Activated naive CD4-positive, alpha-beta T cell (primary cell): ENCODE measurements around the gene PPP3CA.

Experiments
- DNase-seq, 4 experiments: peaks; one replicate each; lab custom pipeline; 2025; lab: John Stamatoyannopoulos, UW

Gene PPP3CA

DNA sequence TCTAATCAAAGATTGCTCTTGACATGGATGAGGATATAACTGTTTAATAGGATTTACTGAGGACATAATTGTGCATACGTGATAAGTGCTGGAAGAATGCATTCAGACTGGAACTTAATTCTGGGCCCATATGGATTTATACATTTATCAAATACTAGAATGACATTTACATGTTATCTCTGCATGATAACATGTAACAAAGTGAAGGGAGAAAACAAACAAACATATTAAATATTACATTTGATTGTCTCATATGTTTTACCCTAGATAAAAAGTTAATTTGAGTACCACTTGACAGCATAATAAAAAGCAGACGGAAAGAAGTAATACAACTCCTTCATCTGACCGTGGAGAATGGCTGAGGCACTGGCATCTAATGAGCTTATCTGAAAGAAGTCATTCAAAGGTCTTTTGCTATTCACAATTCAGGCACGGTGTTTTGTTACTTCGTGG, 297.8 kb downstream of the PPP3CA start:
- no peak for DNase-seq

DNA sequence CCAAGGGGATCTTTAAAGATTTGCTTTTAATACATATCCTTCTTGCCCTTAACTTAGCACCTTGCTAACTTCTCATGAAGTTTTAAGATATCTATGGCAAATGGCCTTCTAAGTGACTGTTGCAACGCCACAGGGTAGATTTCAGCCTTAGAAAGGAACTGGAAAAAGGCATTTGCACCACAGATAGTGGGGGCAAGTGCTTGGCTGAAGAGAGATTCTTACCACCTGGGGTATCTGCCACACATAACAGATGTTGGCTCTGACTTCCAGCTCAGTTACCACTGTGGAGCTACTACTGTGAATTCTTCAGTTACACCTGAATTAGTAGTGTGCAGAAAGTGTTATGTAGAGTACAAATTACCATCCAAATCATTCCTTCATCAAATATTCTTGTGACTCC, 302.6 kb downstream of the PPP3CA start:
- DNase-seq: no peak

DNA sequence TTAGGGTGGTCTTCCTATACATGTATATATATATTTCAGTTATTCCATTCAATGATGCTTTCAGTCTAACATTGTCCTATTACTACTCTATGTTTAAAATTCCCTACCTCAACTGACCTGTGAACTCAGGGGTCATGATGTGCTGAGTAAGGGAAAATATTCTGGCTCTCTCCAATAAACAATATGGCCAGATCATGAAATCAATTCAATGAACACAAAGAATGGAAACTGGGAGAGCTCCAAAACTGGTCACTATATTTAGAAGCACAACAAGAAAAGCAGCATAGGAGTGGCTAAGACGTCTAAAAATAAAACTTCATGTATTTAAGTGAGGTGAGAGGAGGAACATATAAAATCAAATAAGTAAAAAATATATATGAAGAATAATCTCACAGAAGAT, 304.5 kb downstream of the PPP3CA start:
- DNase-seq: no peak

DNA sequence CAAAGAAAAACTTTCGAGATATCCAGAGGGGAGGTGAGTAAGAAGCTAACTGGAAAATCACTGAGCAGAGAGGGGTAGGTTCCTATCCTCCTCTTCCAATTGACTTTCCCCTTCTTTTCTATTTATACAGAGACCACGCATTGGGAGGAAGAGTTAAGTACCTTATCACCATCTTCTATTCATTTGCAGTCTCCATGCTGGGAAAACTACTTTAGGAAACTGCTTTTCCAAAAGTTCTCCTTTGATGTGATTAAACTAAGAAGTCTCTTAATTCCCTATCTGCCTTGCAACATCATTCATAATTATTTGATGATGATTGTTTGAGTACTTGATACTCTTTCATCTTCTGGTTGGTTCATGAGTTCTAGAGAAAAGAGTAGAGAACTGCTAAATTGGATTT, 306.6 kb downstream of the PPP3CA start:
- no peak for DNase-seq

DNA sequence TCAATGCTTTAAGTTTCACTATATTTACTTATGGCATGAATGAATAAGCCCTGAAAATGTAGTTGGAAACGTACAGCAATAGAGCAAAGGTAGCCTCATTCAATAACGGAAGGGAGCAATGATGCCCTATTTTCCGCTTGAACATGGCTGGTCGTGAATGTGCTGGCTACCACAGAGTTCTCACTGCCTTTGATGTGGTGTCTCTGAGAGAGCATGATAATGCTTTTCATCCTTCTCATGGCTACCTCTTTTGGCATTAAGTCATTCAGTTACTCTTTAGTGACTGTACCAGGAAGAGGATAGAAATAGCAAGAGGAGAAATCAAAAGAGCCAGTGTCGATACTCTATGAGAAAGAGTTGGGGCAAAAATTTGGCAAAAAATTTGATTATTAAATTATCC, 308.0 kb downstream of the PPP3CA start:
- DNase-seq: no peak

DNA sequence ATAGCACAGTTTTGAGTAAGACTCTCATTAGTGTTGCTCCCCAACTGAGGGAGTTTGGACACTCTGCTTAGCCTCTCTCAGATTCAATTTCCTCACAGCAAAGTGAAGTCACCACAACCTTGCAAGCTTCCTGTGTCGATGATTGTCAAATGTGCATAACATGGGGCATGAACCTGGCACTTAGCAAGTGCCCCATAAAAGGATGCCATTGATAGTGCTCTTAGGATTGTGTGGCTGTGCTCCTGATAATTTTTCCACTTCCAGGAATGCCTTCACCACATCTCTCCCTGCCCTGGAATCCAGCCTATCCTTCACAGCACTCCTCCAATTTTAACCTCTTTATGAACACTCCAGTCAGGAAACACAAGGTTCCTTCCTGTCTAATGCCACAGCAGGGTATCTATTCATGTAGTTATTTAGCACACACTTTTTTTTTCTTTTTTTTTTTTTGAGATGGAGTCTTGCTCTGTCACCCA, 309.4 kb downstream of the PPP3CA start:
- no peak for DNase-seq

DNA sequence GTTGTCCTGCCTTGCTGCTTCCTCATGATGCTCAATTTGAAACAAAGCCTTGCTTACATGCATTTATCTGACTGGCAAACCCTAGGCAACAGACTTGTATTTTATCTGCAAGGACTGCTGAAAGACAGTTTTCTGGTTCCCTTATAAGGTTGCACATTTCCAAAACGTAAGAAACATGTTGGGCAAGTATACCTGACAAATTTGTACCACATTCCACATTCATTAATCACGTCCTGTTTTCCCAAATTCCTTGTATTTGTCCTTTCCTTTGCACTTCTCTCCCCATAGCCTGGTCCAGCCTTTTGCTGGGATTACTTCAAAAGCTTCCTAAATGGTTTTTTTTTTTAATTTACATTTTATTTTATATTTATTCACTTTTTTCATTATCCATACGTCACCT, 310.1 kb downstream of the PPP3CA start:
- DNase-seq: no peak

DNA sequence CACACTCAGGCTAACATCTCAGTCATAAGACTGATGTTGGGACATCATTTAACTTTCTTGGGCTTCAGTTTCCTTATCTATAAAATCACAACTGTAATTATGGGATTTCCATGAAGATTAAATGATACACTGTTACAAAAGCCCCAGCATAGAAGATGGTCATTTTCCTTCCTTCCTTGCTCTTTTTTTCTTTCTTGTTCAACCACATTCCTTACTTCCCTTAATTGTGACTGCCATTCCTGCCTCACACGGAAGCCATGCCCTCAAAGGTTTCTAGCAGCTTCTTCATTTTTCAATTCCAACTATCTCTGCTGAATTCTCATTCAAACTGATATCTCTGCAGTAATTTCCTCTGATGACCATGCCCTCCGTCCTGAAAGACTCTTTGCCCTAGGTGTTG, 311.8 kb downstream of the PPP3CA start:
- no peak for DNase-seq

DNA sequence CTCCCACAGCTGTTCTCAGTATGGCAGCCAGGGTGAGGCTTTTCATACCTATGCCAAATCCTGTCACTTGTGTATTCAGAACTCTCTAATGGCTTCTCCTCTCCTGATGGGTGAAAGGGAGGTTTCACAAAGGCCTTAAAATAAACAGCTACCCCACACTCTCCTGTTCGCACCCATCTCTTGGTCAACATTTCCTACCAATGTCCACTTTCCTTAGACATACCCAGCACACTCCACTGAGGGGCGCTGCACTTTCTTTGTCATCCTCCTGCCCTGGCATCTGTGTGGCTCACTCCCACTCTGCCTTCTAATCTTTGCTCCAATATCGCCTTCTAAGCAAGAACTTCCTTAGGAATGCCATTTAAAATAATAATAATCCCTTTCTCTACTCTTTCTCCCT, 313.3 kb downstream of the PPP3CA start:
- DNase-seq: no peak

DNA sequence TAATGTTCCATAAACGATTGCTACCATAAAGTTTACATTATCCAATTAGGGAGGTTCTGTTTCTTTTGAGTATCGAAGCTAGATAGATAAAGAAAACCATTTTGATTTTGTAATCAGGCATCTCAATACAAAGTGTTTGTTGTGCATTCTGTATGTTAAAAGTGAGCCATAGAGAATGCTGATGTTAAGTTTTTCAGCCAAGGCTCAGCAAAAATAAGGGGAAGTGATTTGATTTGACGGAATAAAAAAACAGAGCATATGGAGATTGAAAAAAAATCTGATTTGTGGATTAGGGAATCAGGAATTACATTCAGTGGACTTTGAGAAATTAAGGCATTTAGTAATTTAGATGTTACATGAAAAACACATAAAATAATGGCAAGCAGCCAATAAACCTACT, 314.8 kb downstream of the PPP3CA start:
- no peak for DNase-seq

DNA sequence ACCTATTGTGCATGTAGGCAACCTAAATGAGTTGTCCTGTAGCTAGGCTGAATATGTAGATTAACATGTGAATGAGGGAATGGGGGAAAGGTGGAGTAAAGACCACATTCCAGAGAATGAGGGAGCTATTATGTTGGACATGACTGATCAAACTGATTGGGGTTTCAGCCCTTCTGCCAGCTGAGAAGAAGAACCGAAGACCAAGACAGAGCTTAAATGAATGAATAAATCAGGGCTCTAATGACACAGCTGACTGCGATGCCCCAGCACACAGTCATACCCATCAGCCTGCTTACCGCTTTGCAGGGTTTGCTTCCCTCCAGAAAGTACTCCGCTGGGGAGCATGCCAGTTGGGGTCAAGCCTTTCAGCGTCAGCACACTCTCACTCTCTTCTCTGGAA, 315.4 kb downstream of the PPP3CA start:
- DNase-seq: no peak

DNA sequence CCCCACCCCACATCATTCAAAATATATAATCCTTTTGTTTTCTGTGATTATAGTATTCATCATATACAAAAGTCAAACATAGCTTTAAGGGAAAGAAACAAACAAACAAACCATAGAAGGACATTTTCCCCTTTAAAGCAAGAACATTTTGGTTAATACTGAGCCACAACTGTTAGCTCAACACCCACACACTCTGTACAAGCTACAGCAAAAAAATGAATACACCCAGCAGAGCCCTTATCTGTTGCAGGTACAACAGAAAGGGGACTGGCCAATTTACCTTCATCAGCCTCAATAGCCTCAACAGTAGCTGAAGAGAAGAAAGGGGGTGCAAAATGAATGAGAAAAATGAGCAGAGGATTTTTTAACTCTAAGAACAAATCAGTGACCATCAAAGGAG, 318.4 kb downstream of the PPP3CA start:
- DNase-seq: no peak

DNA sequence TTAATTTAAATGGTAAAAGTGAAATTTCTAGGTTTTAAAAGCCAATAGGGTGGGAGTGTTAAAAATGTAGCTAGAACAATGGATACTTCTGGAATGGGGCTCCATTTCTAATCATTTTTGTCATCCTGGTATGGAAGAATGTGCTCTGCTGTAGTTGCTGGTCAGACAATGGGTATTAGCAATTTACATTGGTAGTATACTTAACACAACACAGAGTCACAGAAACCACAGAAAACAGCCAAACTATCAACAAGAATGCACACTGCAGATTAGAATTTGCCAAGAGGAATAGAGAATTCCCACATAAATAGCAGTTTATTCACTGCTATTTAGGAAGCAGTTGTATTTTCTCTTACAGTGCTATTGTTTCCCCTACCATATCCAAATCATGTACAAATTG, 319.6 kb downstream of the PPP3CA start:
- no peak for DNase-seq

DNA sequence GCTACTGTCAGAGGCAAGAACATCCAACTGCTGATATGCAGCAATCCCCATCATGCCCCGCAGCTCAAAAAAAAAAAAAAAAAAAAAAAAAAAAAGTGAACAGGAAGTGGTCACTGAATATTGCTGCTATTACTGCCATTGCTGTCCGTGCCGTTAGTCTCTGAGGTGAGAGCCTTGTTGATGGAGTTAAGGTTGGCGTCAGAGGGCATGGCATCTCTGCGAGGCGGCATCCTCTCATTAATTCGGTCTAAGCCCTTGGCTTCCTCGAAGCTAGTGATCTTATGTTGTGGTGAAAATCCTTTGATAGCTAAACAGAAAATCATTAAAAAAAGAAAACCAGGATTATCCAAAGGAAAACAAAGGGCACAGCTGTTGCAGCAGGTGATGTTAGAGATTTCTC, 321.6 kb downstream of the PPP3CA start:
- no peak for DNase-seq

DNA sequence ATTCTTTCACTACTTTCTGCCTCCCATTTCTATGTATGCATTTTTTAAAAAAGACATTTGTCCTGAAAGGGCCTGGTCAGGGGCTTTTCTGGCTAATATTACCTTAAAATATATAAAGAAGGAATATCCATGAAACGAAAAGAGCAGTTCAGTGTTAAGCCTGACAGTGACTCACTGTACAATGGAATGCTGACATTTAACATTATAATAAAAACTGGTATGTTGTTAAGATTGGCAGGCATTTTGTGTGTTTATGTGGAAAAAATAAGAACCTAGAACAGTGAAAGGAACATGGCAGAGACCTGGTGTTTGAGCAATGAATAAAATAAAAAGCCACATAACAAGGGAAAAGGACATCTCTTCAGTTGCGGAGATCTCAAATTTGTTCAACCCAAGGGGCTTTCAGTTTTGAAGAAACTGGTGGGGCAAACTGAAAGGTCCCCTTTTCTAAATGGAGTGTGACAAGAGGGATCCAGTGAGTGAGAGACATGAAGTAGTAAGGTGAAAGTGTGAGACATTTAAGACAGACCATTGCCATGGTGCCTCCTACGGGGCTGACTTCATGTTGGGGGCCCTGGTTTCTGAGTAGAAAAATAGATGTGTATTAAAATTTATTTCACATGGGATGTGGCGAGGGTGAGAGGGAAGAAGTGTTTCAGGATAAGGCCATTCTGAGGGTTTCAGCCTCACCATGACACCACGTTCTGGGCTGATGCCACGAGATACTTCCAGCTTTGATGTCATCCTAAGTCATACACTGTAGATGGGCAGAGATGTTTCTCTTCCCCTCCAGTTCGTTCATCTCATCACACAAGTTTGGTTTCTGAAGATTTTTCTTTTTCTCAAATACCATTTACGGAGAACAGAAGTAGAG, 324.9 kb downstream of the PPP3CA start:
- DNase-seq: no peak

DNA sequence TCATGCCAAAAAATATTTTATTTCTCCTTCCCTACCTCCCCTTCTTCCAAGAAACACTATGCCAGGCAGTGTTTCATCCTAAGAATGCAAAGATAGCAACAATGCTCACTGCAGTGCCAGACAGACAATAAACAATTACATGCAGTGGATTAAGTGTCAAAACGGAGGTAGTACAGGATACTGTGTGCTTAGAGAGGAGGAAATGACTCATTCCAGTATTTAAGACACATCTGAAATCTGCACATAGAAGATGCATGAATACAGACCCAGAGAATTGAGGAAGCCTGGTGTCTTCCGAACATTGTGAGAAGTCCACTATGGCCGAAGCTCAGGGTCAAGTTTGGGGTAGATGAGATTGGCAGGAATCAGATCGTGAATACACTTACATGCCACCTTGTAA, 326.4 kb downstream of the PPP3CA start:
- DNase-seq: no peak

DNA sequence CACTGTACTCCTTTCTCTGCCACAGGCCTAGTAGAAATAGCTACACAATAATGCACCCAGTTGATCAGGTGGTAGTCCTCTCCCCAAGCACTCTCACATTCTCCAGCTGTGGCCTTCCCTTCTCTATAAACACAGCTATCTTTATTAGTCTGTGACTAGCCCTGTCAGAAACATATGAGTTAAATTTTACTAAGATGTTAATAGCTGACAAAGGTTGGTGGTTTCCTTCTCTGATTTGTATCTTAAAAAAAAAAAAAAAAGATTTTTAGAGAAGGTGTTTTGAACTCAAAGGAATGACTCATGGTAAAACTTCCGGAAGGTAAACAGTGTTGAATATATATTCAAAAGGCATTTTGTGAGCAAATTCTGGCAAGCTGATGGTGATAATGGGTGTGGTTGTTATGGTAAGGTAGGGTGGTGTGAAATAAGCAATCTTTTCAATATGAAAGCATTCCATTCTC, 327.4 kb downstream of the PPP3CA start:
- DNase-seq: no peak

DNA sequence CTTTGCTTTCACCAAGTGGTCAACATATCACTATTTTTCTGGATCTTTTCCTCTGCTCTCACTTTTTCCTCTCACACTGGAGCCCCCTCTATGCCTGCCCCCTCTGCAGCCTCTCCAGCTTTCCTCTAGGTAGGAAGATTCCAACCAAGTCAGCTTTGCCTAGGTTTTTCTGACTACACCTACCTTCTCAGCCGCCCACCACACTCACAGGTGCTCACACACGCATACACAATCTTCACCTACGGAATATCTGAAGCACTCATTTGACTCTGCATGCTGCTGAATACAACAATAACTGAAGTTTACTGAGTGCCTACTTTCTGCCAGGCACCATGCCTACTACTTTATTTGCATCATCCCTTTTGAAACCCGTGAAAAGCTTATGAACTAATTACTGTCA, 328.0 kb downstream of the PPP3CA start:
- DNase-seq: no peak

DNA sequence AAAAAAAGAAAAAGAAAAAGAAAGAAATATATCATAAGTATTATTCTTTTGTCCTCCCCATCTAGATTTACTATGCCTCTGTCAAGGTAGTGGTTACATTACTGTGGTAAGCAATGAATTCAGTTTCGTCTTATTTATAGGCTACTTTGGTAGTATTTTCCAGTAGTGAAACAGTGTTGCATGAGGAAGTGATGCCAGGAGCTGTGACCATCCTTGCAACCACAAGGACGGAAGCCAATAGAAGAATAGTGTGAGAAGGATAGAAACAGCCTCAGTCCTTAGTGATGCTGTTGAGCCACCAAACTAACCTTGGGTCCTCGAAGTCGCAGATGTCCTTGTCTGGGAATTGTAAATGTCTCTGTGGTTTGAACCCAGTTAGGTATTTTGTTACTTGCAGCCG, 328.5 kb downstream of the PPP3CA start:
- DNase-seq: no peak

DNA sequence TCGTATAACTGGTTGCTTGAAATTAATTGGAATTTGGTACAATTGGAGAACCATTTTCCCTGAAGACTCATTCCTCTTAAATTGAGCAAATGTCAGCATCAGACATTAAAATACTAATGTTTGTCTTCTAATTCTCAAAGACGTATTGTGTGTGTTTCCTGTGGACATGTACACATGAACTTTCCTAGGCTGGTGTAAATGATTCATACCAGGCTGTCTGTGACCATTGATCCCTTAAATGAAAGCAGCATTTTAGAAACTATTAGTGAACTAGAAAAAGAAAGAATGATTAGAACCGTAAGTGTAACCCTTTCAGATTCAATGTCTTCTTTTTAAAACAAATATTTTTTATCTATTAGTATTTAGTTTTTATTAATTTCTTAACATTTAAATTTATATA, 332.9 kb downstream of the PPP3CA start:
- no peak for DNase-seq

DNA sequence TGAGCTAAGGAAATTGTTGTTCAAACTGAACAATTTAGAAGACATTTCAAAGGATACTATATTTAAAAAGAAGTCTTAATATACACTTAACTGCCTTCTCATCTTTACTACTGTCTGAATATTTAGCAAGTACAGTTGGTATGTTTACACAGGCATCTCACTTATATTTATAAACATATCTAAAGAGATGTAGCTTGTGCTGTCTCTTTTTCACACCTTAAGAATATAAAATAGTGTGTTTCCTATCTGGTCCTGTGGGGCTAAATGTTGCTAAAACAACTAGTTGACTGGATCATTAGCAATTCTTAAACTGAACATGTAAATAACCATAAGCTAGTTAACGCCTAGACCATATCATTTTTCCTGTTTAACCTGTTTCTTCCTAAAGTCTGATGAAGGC, 336.3 kb downstream of the PPP3CA start:
- no peak for DNase-seq

DNA sequence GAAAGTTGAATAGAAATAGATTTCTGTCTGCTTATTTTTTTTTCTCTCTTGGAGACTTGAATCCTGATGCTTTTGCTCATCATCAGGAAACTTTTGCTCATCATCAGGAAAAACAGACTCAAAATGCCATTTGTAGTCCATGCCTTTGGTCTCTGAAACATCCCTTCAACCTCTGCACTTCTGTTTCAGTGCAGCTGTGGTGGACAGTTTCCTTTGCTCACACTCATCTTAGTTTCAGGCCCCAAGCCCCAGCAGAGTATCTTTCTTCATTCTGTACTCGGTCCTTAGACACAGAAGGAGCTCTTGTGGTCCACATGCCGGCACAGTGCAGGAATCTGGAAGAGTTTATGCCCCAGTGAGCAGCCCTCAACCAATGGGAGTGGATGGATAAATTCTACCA, 337.9 kb downstream of the PPP3CA start:
- DNase-seq: no peak

DNA sequence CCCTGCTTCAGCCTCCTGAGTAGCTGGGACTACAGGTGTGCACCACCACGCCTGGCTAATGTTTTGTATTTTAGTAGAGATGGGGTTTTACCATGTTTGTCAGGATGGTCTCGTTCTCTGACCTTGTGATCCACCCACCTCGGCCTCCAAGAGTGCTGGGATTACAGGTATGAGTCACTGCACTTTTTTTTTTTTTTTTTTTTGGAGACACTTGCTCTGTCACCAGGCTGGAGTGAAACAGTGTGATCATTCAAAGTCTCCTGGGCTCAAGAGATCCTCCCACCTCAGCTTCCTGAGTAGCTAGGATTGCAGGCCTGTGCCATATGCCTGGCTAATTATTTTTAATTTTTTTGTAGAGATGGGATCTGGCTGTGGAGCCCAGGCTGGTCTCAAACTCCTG, 338.8 kb downstream of the PPP3CA start:
- DNase-seq: no peak

DNA sequence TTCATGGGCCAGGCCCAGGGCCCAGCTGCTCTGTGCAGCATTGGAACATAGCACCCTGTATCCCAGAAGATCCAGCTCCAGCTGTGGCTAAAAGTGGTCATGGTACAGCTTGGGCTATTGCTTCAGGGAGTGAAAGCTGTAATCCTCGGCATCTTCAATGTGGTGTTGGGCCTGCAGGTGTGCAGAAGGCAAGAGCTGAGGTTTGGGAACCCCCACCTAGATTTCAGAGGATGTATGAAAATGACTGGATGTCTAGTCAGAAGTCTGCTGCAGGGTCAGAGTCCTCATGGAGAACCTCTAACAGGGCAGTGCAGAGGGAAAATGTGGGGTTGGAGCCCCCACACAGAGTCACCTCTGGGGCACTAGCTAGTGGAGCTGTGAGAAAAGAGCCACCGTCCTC, 341.7 kb downstream of the PPP3CA start:
- no peak for DNase-seq
